Panc1 (cell line): ENCODE data around the gene APOC3. TPM values are rescaled to one million over a fixed set of nuclear protein-coding genes. Genes with fewer than 3 reads are reported as not detected.

Experiments used
- ATAC-seq: fragments of 200-7000 bp; cut with Tn5 transposase; 2 replicates; pipeline ENCODE4 v1.9.1; 2020; ENCODE audit warnings: mild to moderate bottlenecking, moderate library complexity
- BruUV-seq: library from RNA; stranded (reverse); fragments of 400-500 nt; replicated peaks from 2 replicates; lab custom pipeline; 2021; lab: Mats Ljungman, UMichigan
- CTCF ChIA-PET: fragments of 300-600 bp; sonication (Branson Sonifier 250); formaldehyde crosslinking; loops from one replicate; lab custom pipeline; 2022; ENCODE audit warnings: antibody characterized with exemption; lab: Charles Lee
- POLR2A ChIA-PET: fragments of 300-600 bp; sonication (Branson Sonifier 250); formaldehyde crosslinking; loops from one replicate; lab custom pipeline; 2022; ENCODE audit warnings: antibody characterized with exemption; lab: Charles Lee
- DNase-seq: peaks from one replicate; pipeline ENCODE4 v3.0.0-alpha.2; 2010; ENCODE audit warnings: low read depth, low spot score
- H3K27ac ChIP-seq: 2 replicates; pipeline ENCODE4 v1.5.1; 2011; ENCODE audit warnings: mild to moderate bottlenecking, low read length, inconsistent platforms
- H3K27me3 ChIP-seq: fragments of 200-500 bp; sonication (Bioruptor generic); 2 replicates; pipeline ENCODE4 v1.6.0; 2014; ENCODE audit warnings: low read length, inconsistent platforms; ENCODE audit not compliant: control insufficient read depth, insufficient read depth
- H3K36me3 ChIP-seq: fragments of 200-500 bp; sonication (Bioruptor generic); 2 replicates; pipeline ENCODE4 v1.5.1; 2014; ENCODE audit warnings: inconsistent platforms, mild to moderate bottlenecking, low read length, moderate library complexity; ENCODE audit not compliant: control insufficient read depth, insufficient read depth
- H3K4me1 ChIP-seq: 2 replicates; pipeline ENCODE4 v1.5.1; 2011; ENCODE audit warnings: inconsistent platforms, mild to moderate bottlenecking, low read length, moderate library complexity; ENCODE audit not compliant: control insufficient read depth, insufficient read depth
- H3K4me3 ChIP-seq, 2 experiments: 2 replicates each; pipeline ENCODE4 v1.5.1; 2011 to 2012; ENCODE audit warnings: low read depth in 2 of 2, low read length in 2 of 2, mild to moderate bottlenecking in 2 of 2, inconsistent platforms in 1 of 2, moderate library complexity in 1 of 2
- H3K9me3 ChIP-seq: fragments of 200-500 bp; sonication (Bioruptor generic); 2 replicates; pipeline ENCODE4 v1.5.1; 2014; ENCODE audit warnings: low read depth, mild to moderate bottlenecking, inconsistent platforms, low read length, moderate library complexity; ENCODE audit not compliant: control insufficient read depth, insufficient read depth
- CTCF ChIP-seq: fragments of 450-650 bp; IDR thresholded peaks from 2 replicates; pipeline ENCODE4 v1.5.1; 2017; ENCODE audit warnings: mild to moderate bottlenecking
- POLR2AphosphoS5 ChIP-seq: IDR thresholded peaks from 2 replicates; pipeline ENCODE4 v1.6.1; 2012; ENCODE audit warnings: mild to moderate bottlenecking, low read depth, low read length, moderate library complexity
- REST ChIP-seq, 2 experiments: IDR thresholded peaks; 2 replicates each; pipeline ENCODE4 v1.6.1; 2011 to 2012; ENCODE audit warnings: low read depth in 2 of 2, control low read depth in 1 of 2, low read length in 1 of 2, mild to moderate bottlenecking in 1 of 2, moderate library complexity in 1 of 2; ENCODE audit not compliant: insufficient read depth in 1 of 2
- SIN3A ChIP-seq: IDR thresholded peaks from 2 replicates; pipeline ENCODE4 v1.6.1; 2012; ENCODE audit warnings: low read depth, mild to moderate bottlenecking, low read length, moderate library complexity, borderline replicate concordance; ENCODE audit not compliant: insufficient read depth
- TCF7L2 ChIP-seq: IDR thresholded peaks from 2 replicates; pipeline ENCODE4 v1.6.1; 2011; ENCODE audit warnings: mild to moderate bottlenecking, low read depth, low read length, inconsistent platforms
- in situ Hi-C: cut with HindIII; loops from 2 replicates; pipeline ENCODE4 v1.10.0; 2016; ENCODE audit warnings: low sequenced_read_pairs, low pct_unique_long_range_greater_than_20kb
- intact Hi-C: fragments of 100-400 bp; cut with micrococcal nuclease; formaldehyde crosslinking; loops from one replicate; pipeline ENCODE4 v1.10.0; 2022; ENCODE audit not compliant: unreplicated experiment
- total RNA-seq: library from RNA; stranded (reverse); gene quantifications from one replicate; pipeline ENCODE4 v1.2.1, GENCODE V29; 2021; ENCODE audit not compliant: unreplicated experiment

Gene APOC3
- total RNA-seq, 1 experiment from 2014 or later: 1.2 TPM

- in situ Hi-C loops: no loop called here
- POLR2A ChIA-PET: no interaction called here
Measured at GRCh38 chr11:116838321-116839084, 8.8 kb downstream of the APOC3 start.

More at GRCh38 chr11:116838321-116839084, 8.8 kb downstream of the APOC3 start:
- peaks cover 4% of the 10 kb centered on the region; the same call in 1 of the 2 replicates for H3K4me1 ChIP-seq
- no peaks in the 10 kb centered on the region for H3K27me3 ChIP-seq
- H3K9me3 ChIP-seq: no peaks in the 10 kb centered on the region
- H3K4me3 ChIP-seq: no peak overlapping the region
- CTCF ChIA-PET: interaction anchor here (0.6 to 1.1 kb wide), 2 partner anchors 48 to 96 kb away, joined by 3 read pairs; no protein-coding TSS in a partner anchor
- no peak for DNase-seq
- ATAC-seq: no peak
- BruUV-seq: no TSS peak
- no peaks in the 10 kb centered on the region for H3K36me3 ChIP-seq
- no peak overlapping the region for H3K27ac ChIP-seq
- intact Hi-C loops: loop anchor here (5.0 kb wide), 1 partner anchor 46 kb away; the partner anchor contains the start of gene APOA5
- no peak for TF ChIP-seq TCF7L2
- no peak for TF ChIP-seq CTCF
- TF ChIP-seq REST (IDR thresholded peaks at IDR 0.05; ENCODE audit: insufficient read depth in 1 of 2, low read depth in 2 of 2, low read length in 1 of 2): no peak
- no peak for TF ChIP-seq POLR2AphosphoS5
- no peak for TF ChIP-seq SIN3A
